Activated T-cell treated with anti-CD3 and anti-CD28 coated beads, Interleukin-2, amount 50 U/mL, for 24 hours (primary cell): ENCODE results near the gene PRKCH.

Experiments
- DNase-seq: peaks from one replicate; pipeline ENCODE4 v3.0.0-alpha.2; 2020
- H3K27ac Mint-ChIP-seq: 2 replicates; pipeline ENCODE4 v1.8.0; 2020; ENCODE audit warnings: mild to moderate bottlenecking, mixed read lengths
- H3K27me3 Mint-ChIP-seq: 2 replicates; pipeline ENCODE4 v1.8.0; 2020; ENCODE audit warnings: mixed read lengths
- H3K36me3 Mint-ChIP-seq: 2 replicates; pipeline ENCODE4 v1.8.0; 2020; ENCODE audit warnings: low read depth, mixed read lengths
- H3K4me1 Mint-ChIP-seq: 2 replicates; pipeline ENCODE4 v1.8.0; 2020; ENCODE audit warnings: low read depth, mixed read lengths
- H3K4me3 Mint-ChIP-seq: 2 replicates; pipeline ENCODE4 v1.8.0; 2020; ENCODE audit warnings: mild to moderate bottlenecking, moderate library complexity, mixed read lengths
- H3K9me3 Mint-ChIP-seq: 2 replicates; pipeline ENCODE4 v1.8.0; 2020; ENCODE audit warnings: mixed read lengths

The PRKCH gene

DNA sequence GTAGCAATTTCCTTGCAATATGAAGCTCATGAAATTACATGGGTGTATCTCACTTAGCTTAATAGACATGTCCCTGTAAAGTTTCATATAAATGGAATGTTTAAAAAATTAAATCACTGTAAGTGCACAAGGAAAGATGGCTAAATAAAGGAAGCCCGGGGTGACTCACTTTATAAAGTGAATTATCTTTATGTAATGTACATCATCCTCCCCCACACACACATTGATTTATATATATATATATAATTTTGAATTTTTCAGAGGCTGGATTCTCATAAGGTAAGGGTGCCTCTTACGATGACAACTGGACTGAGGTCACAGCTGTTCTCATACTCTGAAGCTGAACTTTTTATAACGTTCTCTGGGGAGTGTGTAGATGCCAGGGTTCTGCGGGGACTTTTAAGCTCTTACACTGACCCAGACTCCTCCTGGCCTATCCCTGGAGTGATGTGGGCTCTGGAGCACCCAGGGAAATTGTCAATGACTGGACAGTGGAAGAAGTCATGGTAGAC is 265.2 kb downstream of the PRKCH start:
- H3K27ac Mint-ChIP-seq, result no peak overlapping the region
- peaks cover 27% of the 10 kb centered on the region for H3K4me1 Mint-ChIP-seq
- no peaks in the 10 kb centered on the region for H3K36me3 Mint-ChIP-seq
- H3K4me3 Mint-ChIP-seq, result no peak overlapping the region
- no peak for DNase-seq
- no peaks in the 10 kb centered on the region for H3K27me3 Mint-ChIP-seq
- no peaks in the 10 kb centered on the region for H3K9me3 Mint-ChIP-seq

- Mint-ChIP-seq H3K4me3 (no peak overlapping the region), H3K27me3 (no peaks in the 10 kb centered on the region), H3K4me1 (peaks cover 28% of the 10 kb centered on the region), H3K36me3 (no peaks in the 10 kb centered on the region), H3K9me3 (peaks cover under 1% of the 10 kb centered on the region), H3K27ac (no peak overlapping the region)
- no peak for DNase-seq
Observed at GRCh38 chr14:61587081-61587713, 265.8 kb downstream of the PRKCH start.

DNA sequence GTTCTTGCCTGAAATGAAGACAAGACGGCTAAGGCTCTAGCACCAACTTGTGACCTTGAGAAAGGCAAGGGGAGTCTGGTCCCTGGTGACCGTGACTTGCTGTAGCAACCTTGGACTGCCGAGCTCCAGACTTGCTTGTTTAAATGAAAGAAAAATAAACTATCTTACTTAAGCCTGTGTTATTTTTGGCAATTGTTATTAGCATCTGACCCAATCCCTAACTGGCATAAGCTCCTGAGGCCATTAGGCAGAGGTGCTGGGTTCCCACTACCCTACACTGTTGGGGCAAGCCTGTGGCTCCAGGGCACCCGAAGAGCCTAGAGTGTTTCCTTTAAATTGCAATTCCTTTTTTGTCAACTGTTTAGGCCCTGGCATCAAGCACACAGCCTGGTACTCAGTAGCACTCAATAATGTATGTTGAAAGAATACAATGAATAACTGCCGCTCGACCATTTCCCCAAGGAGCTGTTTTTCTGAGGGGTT is 267.1 kb downstream of the PRKCH start:
- H3K4me3 Mint-ChIP-seq, result no peak overlapping the region
- H3K27ac Mint-ChIP-seq, result no peak overlapping the region
- DNase-seq, result no peak
- H3K36me3 Mint-ChIP-seq, result no peaks in the 10 kb centered on the region
- peaks cover 41% of the 10 kb centered on the region for H3K4me1 Mint-ChIP-seq
- H3K27me3 Mint-ChIP-seq, result no peaks in the 10 kb centered on the region
- H3K9me3 Mint-ChIP-seq, result peaks cover 5% of the 10 kb centered on the region

GRCh38 chr14:61589691-61590581 is 268.6 kb downstream of the PRKCH start:
- no peak overlapping the region for H3K4me3 Mint-ChIP-seq
- H3K4me1 Mint-ChIP-seq, result peaks cover 53% of the 10 kb centered on the region
- no peak for DNase-seq
- no peaks in the 10 kb centered on the region for H3K36me3 Mint-ChIP-seq
- peaks cover 9% of the 10 kb centered on the region for H3K9me3 Mint-ChIP-seq
- H3K27me3 Mint-ChIP-seq, result no peaks in the 10 kb centered on the region
- H3K27ac Mint-ChIP-seq, result no peak overlapping the region

DNA sequence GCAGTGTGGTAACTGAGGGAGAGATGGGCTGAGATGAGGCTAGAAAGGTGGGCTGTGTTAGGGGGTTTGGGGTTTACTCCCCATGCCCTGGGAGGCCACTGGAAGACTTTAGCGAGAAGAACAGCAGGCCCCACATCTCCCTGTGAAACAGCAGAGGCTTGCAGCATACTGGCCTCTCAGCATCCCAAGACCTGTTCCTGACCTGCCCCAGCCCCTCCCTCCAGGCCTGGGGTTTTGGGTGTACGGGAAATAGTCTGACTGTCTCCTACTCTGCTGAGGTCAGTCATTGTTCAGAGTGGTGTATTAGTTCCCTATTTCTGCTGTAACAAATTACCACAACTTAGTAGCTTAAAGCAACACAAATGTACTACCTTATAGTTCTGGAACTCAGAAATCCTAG is 270.5 kb downstream of the PRKCH start:
- Mint-ChIP-seq H3K4me3 (no peak overlapping the region), H3K9me3 (peaks cover 11% of the 10 kb centered on the region), H3K27ac (no peak overlapping the region)

GRCh38 chr14:61593330-61593729 is 272.0 kb downstream of the PRKCH start:
- Mint-ChIP-seq H3K27ac (peak overlapping the region; percentile 98), H3K36me3 (no peaks in the 10 kb centered on the region), H3K4me1 (peaks cover 76% of the 10 kb centered on the region), H3K9me3 (peaks cover 11% of the 10 kb centered on the region), H3K4me3 (no peak overlapping the region), H3K27me3 (no peaks in the 10 kb centered on the region)
- DNase-seq, result no peak

More for the DNA sequence above, 270.5 kb downstream of the PRKCH start:
- DNase-seq, result no peak
- no peaks in the 10 kb centered on the region for H3K27me3 Mint-ChIP-seq
- peaks cover 66% of the 10 kb centered on the region for H3K4me1 Mint-ChIP-seq
- H3K36me3 Mint-ChIP-seq, result no peaks in the 10 kb centered on the region

- Mint-ChIP-seq H3K27me3 (no peaks in the 10 kb centered on the region), H3K9me3 (peaks cover 11% of the 10 kb centered on the region), H3K27ac (peak overlapping the region; percentile 80), H3K36me3 (no peaks in the 10 kb centered on the region), H3K4me3 (no peak overlapping the region), H3K4me1 (peaks cover 69% of the 10 kb centered on the region)
- no peak for DNase-seq
Observed at GRCh38 chr14:61596990-61597389, 275.6 kb downstream of the PRKCH start.

DNA sequence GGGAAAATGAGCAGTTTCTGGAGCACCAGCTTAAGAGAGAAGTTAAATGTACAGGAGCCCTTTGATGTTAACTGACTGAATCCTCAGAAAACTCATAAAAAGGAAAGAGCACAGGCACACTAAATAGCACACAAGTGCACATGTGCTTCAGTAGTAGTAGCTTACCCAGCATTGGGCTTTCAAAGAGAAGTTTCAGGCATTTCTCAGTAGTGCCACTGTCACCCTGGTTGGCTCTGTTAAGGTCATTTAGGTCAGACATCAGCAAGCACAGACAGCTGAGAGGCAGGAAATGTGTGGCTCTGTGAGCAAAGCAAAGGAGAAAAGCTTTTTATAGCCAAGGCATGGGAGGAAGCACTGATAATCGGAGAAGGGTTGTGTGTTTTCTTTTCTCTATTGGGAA is 277.6 kb downstream of the PRKCH start:
- Mint-ChIP-seq H3K4me3 (no peak overlapping the region), H3K4me1 (peaks cover 56% of the 10 kb centered on the region), H3K27me3 (no peaks in the 10 kb centered on the region), H3K36me3 (no peaks in the 10 kb centered on the region), H3K27ac (peak overlapping the region; percentile 79), H3K9me3 (peaks cover 2% of the 10 kb centered on the region)
- DNase-seq, result no peak

GRCh38 chr14:61599942-61600341 is 278.6 kb downstream of the PRKCH start:
- Mint-ChIP-seq H3K4me3 (no peak overlapping the region), H3K4me1 (peaks cover 48% of the 10 kb centered on the region), H3K27ac (no peak overlapping the region), H3K9me3 (peaks cover 2% of the 10 kb centered on the region), H3K36me3 (no peaks in the 10 kb centered on the region), H3K27me3 (no peaks in the 10 kb centered on the region)
- DNase-seq, result no peak
